SU-DHL-6 (cell line): ENCODE data around the gene OSBPL2.

ENCODE experiments used
- H2AFZ ChIP-seq: fragments of 200-600 bp; sonication (generic); 2 replicates; pipeline ENCODE4 v1.6.1; 2014; ENCODE audit warnings: low read depth, mild to moderate bottlenecking, moderate library complexity, mixed read lengths, antibody characterized with exemption, low read length; ENCODE audit not compliant: severe bottlenecking
- H3F3A ChIP-seq: fragments of 200-600 bp; shearing (Covaris generic); 2 replicates; pipeline ENCODE4 v1.6.0; 2016; ENCODE audit warnings: antibody characterized with exemption, mild to moderate bottlenecking; ENCODE audit not compliant: insufficient read depth
- H3K27ac ChIP-seq: fragments of 200-600 bp; sonication (generic); 2 replicates; pipeline ENCODE4 v1.5.1; 2016; ENCODE audit warnings: low read depth, mild to moderate bottlenecking, low read length, moderate library complexity, mixed read lengths
- H3K27me3 ChIP-seq: fragments of 200-600 bp; sonication (generic), shearing (Covaris generic); 2 replicates; pipeline ENCODE4 v1.6.0; 2014; ENCODE audit warnings: mild to moderate bottlenecking, low read length
- H3K36me3 ChIP-seq: fragments of 200-600 bp; sonication (generic); 2 replicates; pipeline ENCODE4 v1.6.1; 2014; ENCODE audit warnings: mild to moderate bottlenecking, low read length, mixed read lengths
- H3K4me2 ChIP-seq: fragments of 300-600, 200-600 bp; shearing (Covaris generic), sonication (generic); 2 replicates; pipeline ENCODE4 v1.6.0; 2014; ENCODE audit warnings: low read length, low read depth, mild to moderate bottlenecking; ENCODE audit not compliant: poor library complexity, severe bottlenecking
- H3K4me3 ChIP-seq: fragments of 200-600 bp; sonication (generic); 2 replicates; pipeline ENCODE4 v1.5.1; 2014; ENCODE audit warnings: antibody characterized with exemption, low read length, mild to moderate bottlenecking, mixed read lengths; ENCODE audit not compliant: insufficient read depth, poor library complexity, severe bottlenecking
- H3K79me2 ChIP-seq: fragments of 200-600 bp; sonication (generic); 2 replicates; pipeline ENCODE4 v1.6.1; 2014; ENCODE audit warnings: mild to moderate bottlenecking, low read length, moderate library complexity; ENCODE audit not compliant: insufficient read depth
- H3K9ac ChIP-seq: fragments of 200-600 bp; sonication (generic); 2 replicates; pipeline ENCODE4 v1.7.0; 2014; ENCODE audit warnings: mild to moderate bottlenecking, low read length
- H3K9me2 ChIP-seq: fragments of 200-600 bp; sonication (generic); replicated peaks from 2 replicates; pipeline ENCODE4 v1.6.1; 2014; ENCODE audit warnings: low read length; ENCODE audit not compliant: insufficient read depth
- H3K9me3 ChIP-seq: fragments of 200-600 bp; sonication (generic); 2 replicates; pipeline ENCODE4 v1.6.1; 2014; ENCODE audit warnings: low read length, mixed read lengths; ENCODE audit not compliant: insufficient read depth
- H4K20me1 ChIP-seq: fragments of 200-600 bp; sonication (generic); 2 replicates; pipeline ENCODE4 v1.6.1; 2014; ENCODE audit warnings: low read depth, mild to moderate bottlenecking, antibody characterized with exemption, low read length, moderate library complexity, mixed read lengths
- CTCF ChIP-seq: fragments of 200-600 bp; sonication (generic); IDR thresholded peaks from one replicate; pipeline ENCODE4 v1.5.1; 2017; ENCODE audit warnings: antibody characterized with exemption, mild to moderate bottlenecking, low read length, moderate library complexity; ENCODE audit not compliant: insufficient read depth, poor library complexity, severe bottlenecking
- EZH2phosphoT487 ChIP-seq: fragments of 200-600 bp; sonication (generic), shearing (Covaris generic); conservative IDR thresholded peaks from 2 replicates; pipeline ENCODE4 v1.6.1; 2018; ENCODE audit warnings: mild to moderate bottlenecking, antibody characterized with exemption, low read length, moderate library complexity, mixed read lengths

Gene OSBPL2

GRCh38 chr20:62220666-62221568, 17.4 kb upstream of the OSBPL2 start:
- Histone ChIP-seq H3K79me2 (no peaks in the 10 kb centered on the region), H2AFZ (no peak overlapping the region), H3K9me3 (no peaks in the 10 kb centered on the region), H4K20me1 (no peaks in the 10 kb centered on the region), H3K27me3 (no peaks in the 10 kb centered on the region), H3K4me2 (no peak overlapping the region), H3K9me2 (no peaks in the 10 kb centered on the region), H3K36me3 (no peaks in the 10 kb centered on the region), H3K27ac (no peak overlapping the region), H3K4me3 (no peak overlapping the region), H3F3A (no peaks in the 10 kb centered on the region), H3K9ac (no peak overlapping the region)
- TF ChIP-seq EZH2phosphoT487 (no peak), CTCF (no peak)

GRCh38 chr20:62222266-62222850, 16.0 kb upstream of the OSBPL2 start:
- Histone ChIP-seq H3K9me3 (no peaks in the 10 kb centered on the region), H3K4me2 (no peak overlapping the region), H3K27ac (no peak overlapping the region), H2AFZ (no peak overlapping the region), H3K4me3 (no peak overlapping the region), H4K20me1 (no peaks in the 10 kb centered on the region), H3F3A (no peaks in the 10 kb centered on the region), H3K79me2 (no peaks in the 10 kb centered on the region), H3K9ac (no peak overlapping the region), H3K9me2 (no peaks in the 10 kb centered on the region), H3K27me3 (no peaks in the 10 kb centered on the region), H3K36me3 (no peaks in the 10 kb centered on the region)
- TF ChIP-seq EZH2phosphoT487, result no peak
- no peak for TF ChIP-seq CTCF

GRCh38 chr20:62222972-62223371, 15.3 kb upstream of the OSBPL2 start:
- Histone ChIP-seq H3K36me3 (no peaks in the 10 kb centered on the region), H3K9me3 (no peaks in the 10 kb centered on the region), H4K20me1 (no peaks in the 10 kb centered on the region), H3K9me2 (no peaks in the 10 kb centered on the region), H3F3A (no peaks in the 10 kb centered on the region), H2AFZ (no peak overlapping the region), H3K9ac (no peak overlapping the region), H3K4me3 (no peak overlapping the region), H3K27ac (no peak overlapping the region), H3K4me2 (no peak overlapping the region), H3K27me3 (no peaks in the 10 kb centered on the region), H3K79me2 (no peaks in the 10 kb centered on the region)
- TF ChIP-seq CTCF, result no peak
- no peak for TF ChIP-seq EZH2phosphoT487
